HFF-Myc (cell line): ENCODE results near the gene ACOT9.
"Not testable (repeated sequence)": the region's sequence is repeated elsewhere in the genome, so short reads cannot be mapped to it uniquely, and the experiment has no call there.

Experiments used
- DNase-seq: peaks from one replicate; pipeline ENCODE4 v3.0.0-alpha.2; 2011; ENCODE audit warnings: low read depth; ENCODE audit errors: extremely low read depth
- H3K4me3 ChIP-seq: replicated peaks from 2 replicates; pipeline ENCODE4 v1.5.1; 2011; ENCODE audit warnings: low read depth, mild to moderate bottlenecking, control low read depth, low read length
- TF ChIP-seq, protein P1 (sequence below): IDR thresholded peaks from 2 replicates; pipeline ENCODE4 v1.5.1; 2012; ENCODE audit warnings: mild to moderate bottlenecking, low read depth, low read length, control low read depth; ENCODE audit errors: missing control alignments

ACOT9 gene

DNA sequence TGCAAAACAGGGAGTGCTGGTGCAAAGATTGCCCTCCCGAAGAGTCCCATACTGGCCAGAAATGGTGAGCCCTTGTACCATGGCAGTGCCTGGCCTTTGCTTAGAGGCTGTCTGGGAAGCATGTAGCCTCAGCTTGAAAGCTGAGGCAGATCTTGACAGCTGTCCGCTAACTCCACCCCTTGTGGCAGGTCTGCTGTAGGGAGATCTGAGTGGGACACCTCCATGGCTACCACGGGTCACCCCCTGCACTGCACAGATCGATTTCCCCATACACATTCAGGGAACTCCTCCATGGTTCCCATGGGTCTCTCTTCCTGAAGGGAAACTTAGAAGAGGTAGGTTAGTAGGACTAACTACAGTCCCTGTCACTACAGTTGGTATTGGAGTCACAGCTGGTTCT lies 6.1 kb upstream of the ACOT9 start:
- no peak for DNase-seq
- no peak overlapping the region for H3K4me3 ChIP-seq
- TF ChIP-seq, protein P1, sequence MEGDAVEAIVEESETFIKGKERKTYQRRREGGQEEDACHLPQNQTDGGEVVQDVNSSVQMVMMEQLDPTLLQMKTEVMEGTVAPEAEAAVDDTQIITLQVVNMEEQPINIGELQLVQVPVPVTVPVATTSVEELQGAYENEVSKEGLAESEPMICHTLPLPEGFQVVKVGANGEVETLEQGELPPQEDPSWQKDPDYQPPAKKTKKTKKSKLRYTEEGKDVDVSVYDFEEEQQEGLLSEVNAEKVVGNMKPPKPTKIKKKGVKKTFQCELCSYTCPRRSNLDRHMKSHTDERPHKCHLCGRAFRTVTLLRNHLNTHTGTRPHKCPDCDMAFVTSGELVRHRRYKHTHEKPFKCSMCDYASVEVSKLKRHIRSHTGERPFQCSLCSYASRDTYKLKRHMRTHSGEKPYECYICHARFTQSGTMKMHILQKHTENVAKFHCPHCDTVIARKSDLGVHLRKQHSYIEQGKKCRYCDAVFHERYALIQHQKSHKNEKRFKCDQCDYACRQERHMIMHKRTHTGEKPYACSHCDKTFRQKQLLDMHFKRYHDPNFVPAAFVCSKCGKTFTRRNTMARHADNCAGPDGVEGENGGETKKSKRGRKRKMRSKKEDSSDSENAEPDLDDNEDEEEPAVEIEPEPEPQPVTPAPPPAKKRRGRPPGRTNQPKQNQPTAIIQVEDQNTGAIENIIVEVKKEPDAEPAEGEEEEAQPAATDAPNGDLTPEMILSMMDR = no peak

DNA sequence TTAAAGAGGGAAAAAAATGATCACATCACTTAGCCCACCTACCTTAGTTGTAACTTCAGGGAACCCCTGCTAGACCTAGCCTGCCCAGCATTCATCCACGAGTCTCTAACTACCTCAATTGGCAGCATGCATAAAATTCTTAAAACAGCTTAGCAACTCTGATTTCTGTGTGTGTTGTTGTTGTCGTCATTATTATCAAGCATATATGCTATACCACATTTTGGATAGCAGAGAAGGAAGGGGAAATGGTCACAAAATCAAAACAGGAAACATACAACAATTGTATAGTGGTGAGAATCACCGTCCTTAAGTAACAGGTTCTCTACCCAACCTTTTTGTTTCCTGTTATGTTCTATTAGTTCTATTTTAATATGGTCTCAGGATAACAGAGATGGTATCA lies 2.7 kb upstream of the ACOT9 start:
- DNase-seq = no peak

DNA sequence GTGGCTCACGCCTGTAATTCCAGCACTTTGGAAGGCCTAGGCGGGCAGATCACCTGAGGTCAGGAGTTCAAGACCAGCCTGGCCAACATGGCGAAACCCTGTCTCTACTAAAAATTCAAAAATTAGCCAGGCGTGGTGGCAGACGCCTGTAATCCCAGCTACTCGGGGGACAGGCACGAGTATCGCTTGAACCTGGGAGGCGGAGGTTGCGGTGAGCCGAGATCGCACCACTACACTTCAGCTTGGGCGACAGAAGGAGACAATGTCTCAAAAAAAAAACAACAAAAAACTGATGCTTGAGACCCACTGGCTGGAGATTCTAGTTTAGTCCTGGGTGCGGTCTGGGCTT lies 521 bp upstream of the ACOT9 start:
- peak overlapping the region; percentile 55 for H3K4me3 ChIP-seq
- not testable (repeated sequence) for DNase-seq

More for the DNA sequence above, 2.7 kb upstream of the ACOT9 start:
- TF ChIP-seq, protein P1 = no peak
- H3K4me3 ChIP-seq = no peak overlapping the region

DNA sequence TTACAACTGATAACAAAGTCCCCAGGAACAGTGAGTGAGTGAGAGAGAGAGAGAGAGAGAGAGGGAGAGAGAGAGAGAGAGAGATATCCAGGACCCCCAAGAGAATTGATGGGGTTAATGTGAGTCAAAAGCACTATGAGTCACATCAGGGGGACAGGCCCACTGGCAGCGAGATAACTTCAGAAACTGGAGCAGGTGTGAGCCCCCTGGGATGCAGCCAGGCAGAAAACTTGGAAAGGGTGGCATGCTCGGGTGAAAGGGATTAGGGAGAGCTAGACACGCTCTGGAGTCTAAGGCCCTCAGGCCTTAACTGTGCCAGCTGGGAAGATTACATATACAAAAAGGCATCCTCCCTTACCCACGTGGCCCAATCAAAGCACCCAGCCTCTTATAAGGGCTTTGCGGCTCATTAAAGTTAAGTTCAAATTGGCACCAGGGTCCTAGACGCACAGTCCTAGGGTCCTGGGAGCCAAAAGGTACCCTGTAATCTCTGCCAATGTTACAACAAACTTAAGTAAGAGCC lies 841 bp downstream of the ACOT9 start:
- peak overlapping the region; percentile 55 for H3K4me3 ChIP-seq
- TF ChIP-seq, protein P1 = no peak
- DNase-seq = peak; percentile 17

DNA sequence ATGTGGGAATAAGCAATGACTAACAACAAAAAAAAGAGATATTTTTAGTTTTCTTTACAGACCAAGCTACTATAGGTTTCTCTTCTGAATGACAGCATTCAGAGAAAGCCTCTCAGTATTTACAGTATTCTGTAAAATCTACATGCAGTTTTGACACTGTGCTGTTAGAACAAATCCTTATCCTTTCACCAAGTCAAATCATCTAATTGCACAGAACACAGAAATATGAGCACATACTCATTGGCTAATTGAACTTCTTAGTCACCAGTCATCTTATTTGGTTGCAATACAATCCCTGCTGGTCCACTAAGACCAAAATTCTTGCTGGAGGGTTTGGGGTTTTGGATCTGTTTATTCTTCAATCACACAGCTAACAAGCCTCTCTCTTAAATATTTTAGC lies 5.7 kb downstream of the ACOT9 start:
- TF ChIP-seq, protein P1 = no peak
- no peak for DNase-seq
- H3K4me3 ChIP-seq = no peak overlapping the region

DNA sequence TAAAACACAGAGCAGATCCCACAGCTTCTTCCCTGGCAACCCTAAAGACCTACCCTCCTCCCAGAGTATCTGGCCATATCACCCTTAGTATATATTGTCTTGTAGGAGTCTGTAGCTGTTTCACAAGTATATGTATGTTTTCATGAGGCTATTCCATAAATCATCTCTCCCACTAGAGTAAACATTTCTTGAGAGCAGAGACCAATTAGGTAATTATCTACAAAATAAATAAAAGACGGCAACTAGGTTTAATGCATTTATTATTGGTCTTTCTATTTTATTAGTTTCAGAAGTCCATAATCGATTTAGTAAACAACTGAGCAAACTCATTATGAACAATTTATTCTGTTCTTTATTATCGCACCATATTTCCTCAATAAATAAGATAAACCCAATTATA lies 7.0 kb downstream of the ACOT9 start:
- H3K4me3 ChIP-seq = no peak overlapping the region
- TF ChIP-seq, protein P1 = no peak
- no peak for DNase-seq

DNA sequence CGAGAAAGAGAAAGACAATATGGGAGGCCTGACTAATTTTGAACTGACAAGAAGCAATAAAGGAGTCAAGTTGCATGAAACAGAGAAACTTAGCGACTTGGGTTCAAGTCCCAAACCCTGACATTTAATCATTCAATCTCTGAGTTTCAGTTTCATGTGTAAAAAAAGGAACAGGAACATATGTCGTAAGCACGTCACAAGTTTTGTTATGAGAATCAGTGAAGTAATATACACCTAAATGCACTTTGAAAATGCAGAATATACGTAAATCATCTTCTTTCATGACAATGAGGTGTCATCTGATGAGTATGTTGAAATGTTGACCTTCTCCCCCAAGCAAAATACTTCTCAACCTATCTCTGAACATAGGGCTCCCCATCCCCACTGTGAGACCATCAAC lies 10.4 kb downstream of the ACOT9 start:
- TF ChIP-seq, protein P1 = no peak
- DNase-seq = no peak
- no peak overlapping the region for H3K4me3 ChIP-seq
